ENCODE measurements around the gene CD28.

GRCh38 chr2:203697190-203697589 is 9.2 kb upstream of the CD28 start:
- TF ChIP-seq CTCF (IDR thresholded peaks at IDR 0.05; ENCODE audit: insufficient read depth, low read length) (no peak), POLR2AphosphoS5 (IDR thresholded peaks at IDR 0.05; ENCODE audit: low read depth) (no peak)
